Astrocyte (in vitro differentiated cells and primary cell): ENCODE measurements around the gene HS2ST1.

Source experiments
- CTCF ChIP-seq: IDR thresholded peaks from 2 replicates; pipeline ENCODE4 v1.5.1; 2011; ENCODE audit warnings: low read depth, mild to moderate bottlenecking, inconsistent platforms, low read length, moderate library complexity; ENCODE audit not compliant: insufficient read depth
- EZH2 ChIP-seq: IDR thresholded peaks from 2 replicates; pipeline ENCODE4 v1.6.1; 2012; ENCODE audit warnings: mild to moderate bottlenecking, low read length, inconsistent platforms; ENCODE audit not compliant: insufficient read depth

GRCh38 chr1:87086120-87086519 lies 171.7 kb downstream of the HS2ST1 start:
- TF ChIP-seq CTCF (no peak), EZH2 (no peak)
